Uterus (tissue), 4 donors: ENCODE data around the gene KDF1. TPM values are rescaled to one million over a fixed set of nuclear protein-coding genes. Genes with fewer than 3 reads are reported as not detected.

Source experiments
- DNase-seq, 2 donors: peaks; one replicate each; pipeline ENCODE4 v3.0.0-alpha.2; 2019 to 2020
- H3K27ac ChIP-seq, 2 donors: fragments of 200-600 bp; sonication (generic); 1 replicate in 1 of 2; 2 replicates in 1 of 2; pipeline ENCODE4 v1.5.1; 2016 to 2018
- H3K27me3 ChIP-seq, 2 donors: fragments of 200-600 bp; sonication (generic); one replicate each; pipeline ENCODE4 v1.5.1; 2018 to 2019; ENCODE audit warnings: control low read depth in 1 of 2
- H3K36me3 ChIP-seq, 2 donors: fragments of 200-600 bp; sonication (generic); one replicate each; pipeline ENCODE4 v1.5.1; 2019; ENCODE audit warnings: control low read depth in 1 of 2
- H3K4me1 ChIP-seq, 2 donors: fragments of 200-600 bp; sonication (generic); one replicate each; pipeline ENCODE4 v1.5.1; 2018 to 2019; ENCODE audit warnings: control low read depth in 1 of 2
- H3K4me3 ChIP-seq, 2 donors: fragments of 200-600 bp; sonication (generic); 1 replicate in 1 of 2; 2 replicates in 1 of 2; pipeline ENCODE4 v1.5.1; 2018 to 2019; ENCODE audit warnings: mild to moderate bottlenecking in 1 of 2
- H3K9me3 ChIP-seq, 2 donors: fragments of 200-600 bp; sonication (generic); one replicate each; pipeline ENCODE4 v1.5.1; 2019; ENCODE audit warnings: control low read depth in 1 of 2
- POLR2A ChIP-seq, 2 donors: fragments of 450-650 bp; IDR thresholded peaks; one replicate each; pipeline ENCODE4 v1.6.1; 2016; ENCODE audit warnings: antibody characterized with exemption in 2 of 2, mild to moderate bottlenecking in 1 of 2, moderate library complexity in 1 of 2
- intact Hi-C: fragments of 100-400 bp; cut with DNase I; formaldehyde crosslinking; loops from one replicate; pipeline ENCODE4 v1.15.1; 2023; ENCODE audit warnings: low total_unique reads
- total RNA-seq, 4 donors: library from RNA; depleted of rRNA in 3 of 4; stranded (reverse); fragments of >200 nt in 3 of 4; gene quantifications; one replicate each; pipeline versions ENCODE4 v1.1.0 to v1.2.4, GENCODE V29; 2014 to 2023
- TF ChIP-seq, protein P1 (sequence below), 4 experiments: fragments of 200-600 bp in 2 of 4; fragments of 450-650 bp in 2 of 4; sonication (generic) in 2 of 4; IDR thresholded peaks; one replicate each; pipeline ENCODE4 v1.5.1; 2016 to 2019; ENCODE audit warnings: antibody characterized with exemption in 4 of 4, mild to moderate bottlenecking in 2 of 4, moderate library complexity in 1 of 4
- donor health status: DM: yes; HTN: yes; CAD: no.

Gene KDF1
- total RNA-seq, 4 donors from 2014 or later, result 1.9 TPM; not detected in 3

- Histone ChIP-seq H3K4me3 (no peak overlapping the region), H3K27ac (no peak overlapping the region), H3K27me3 (no peaks in the 10 kb centered on the region), H3K36me3 (no peaks in the 10 kb centered on the region), H3K9me3 (no peaks in the 10 kb centered on the region), H3K4me1 (no peaks in the 10 kb centered on the region)
- DNase-seq, result no peak
- TF ChIP-seq, protein P1, sequence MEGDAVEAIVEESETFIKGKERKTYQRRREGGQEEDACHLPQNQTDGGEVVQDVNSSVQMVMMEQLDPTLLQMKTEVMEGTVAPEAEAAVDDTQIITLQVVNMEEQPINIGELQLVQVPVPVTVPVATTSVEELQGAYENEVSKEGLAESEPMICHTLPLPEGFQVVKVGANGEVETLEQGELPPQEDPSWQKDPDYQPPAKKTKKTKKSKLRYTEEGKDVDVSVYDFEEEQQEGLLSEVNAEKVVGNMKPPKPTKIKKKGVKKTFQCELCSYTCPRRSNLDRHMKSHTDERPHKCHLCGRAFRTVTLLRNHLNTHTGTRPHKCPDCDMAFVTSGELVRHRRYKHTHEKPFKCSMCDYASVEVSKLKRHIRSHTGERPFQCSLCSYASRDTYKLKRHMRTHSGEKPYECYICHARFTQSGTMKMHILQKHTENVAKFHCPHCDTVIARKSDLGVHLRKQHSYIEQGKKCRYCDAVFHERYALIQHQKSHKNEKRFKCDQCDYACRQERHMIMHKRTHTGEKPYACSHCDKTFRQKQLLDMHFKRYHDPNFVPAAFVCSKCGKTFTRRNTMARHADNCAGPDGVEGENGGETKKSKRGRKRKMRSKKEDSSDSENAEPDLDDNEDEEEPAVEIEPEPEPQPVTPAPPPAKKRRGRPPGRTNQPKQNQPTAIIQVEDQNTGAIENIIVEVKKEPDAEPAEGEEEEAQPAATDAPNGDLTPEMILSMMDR (IDR thresholded peaks at IDR 0.05), result no peak
- TF ChIP-seq POLR2A (IDR thresholded peaks at IDR 0.05), result no peak
- intact Hi-C loops, result no loop called here
Observed at GRCh38 chr1:26911399-26912146, 48.7 kb downstream of the KDF1 start.

- no peaks in the 10 kb centered on the region for H3K4me1 ChIP-seq
- no peak for TF ChIP-seq POLR2A (IDR thresholded peaks at IDR 0.05)
- TF ChIP-seq, protein P1 (IDR thresholded peaks at IDR 0.05), result no peak
- H3K36me3 ChIP-seq, result no peaks in the 10 kb centered on the region
- no peak for DNase-seq
- intact Hi-C loops, result no loop called here
- no peaks in the 10 kb centered on the region for H3K9me3 ChIP-seq
- H3K4me3 ChIP-seq, result no peak overlapping the region
- H3K27me3 ChIP-seq, result no peaks in the 10 kb centered on the region
- H3K27ac ChIP-seq, result no peak overlapping the region
Observed at GRCh38 chr1:26910343-26911160, 49.7 kb downstream of the KDF1 start.

- H3K36me3 ChIP-seq, result no peaks in the 10 kb centered on the region
- no peak for DNase-seq
- no peak overlapping the region for H3K27ac ChIP-seq
- H3K4me1 ChIP-seq, result no peaks in the 10 kb centered on the region
- H3K4me3 ChIP-seq, result no peak overlapping the region
- H3K9me3 ChIP-seq, result no peaks in the 10 kb centered on the region
- H3K27me3 ChIP-seq, result no peaks in the 10 kb centered on the region
- no peak for TF ChIP-seq POLR2A (IDR thresholded peaks at IDR 0.05)
- TF ChIP-seq, protein P1 (IDR thresholded peaks at IDR 0.05), result no peak
- intact Hi-C loops, result no loop called here
Observed at GRCh38 chr1:26909951-26910342, 50.3 kb downstream of the KDF1 start.

- no peak overlapping the region for H3K4me3 ChIP-seq
- no peak overlapping the region for H3K27ac ChIP-seq
- no peak for DNase-seq
- H3K4me1 ChIP-seq, result no peaks in the 10 kb centered on the region
- no peaks in the 10 kb centered on the region for H3K36me3 ChIP-seq
- intact Hi-C loops, result no loop called here
- TF ChIP-seq POLR2A (IDR thresholded peaks at IDR 0.05), result no peak
- TF ChIP-seq, protein P1 (IDR thresholded peaks at IDR 0.05), result no peak
- no peaks in the 10 kb centered on the region for H3K9me3 ChIP-seq
- no peaks in the 10 kb centered on the region for H3K27me3 ChIP-seq
Observed at GRCh38 chr1:26907071-26907917, 53.0 kb downstream of the KDF1 start.
